Aorta (tissue), 5 donors: ENCODE data around the gene CCDC195. TPM values are rescaled to one million over a fixed set of nuclear protein-coding genes. Genes with fewer than 3 reads are reported as not detected.

Source experiments
- ATAC-seq: fragments of 200-7000 bp; cut with Tn5 transposase; one replicate; pipeline ENCODE4 v1.9.1; 2022; ENCODE audit warnings: moderate library complexity; ENCODE audit not compliant: low FRiP score
- DNase-seq, 2 donors: peaks; one replicate each; pipeline ENCODE4 v3.0.0-alpha.2; 2020
- H3K27ac ChIP-seq, 2 donors: one replicate each; pipeline ENCODE4 v1.5.1; 2013; ENCODE audit warnings: low read length in 2 of 2, mild to moderate bottlenecking in 2 of 2, moderate library complexity in 2 of 2, control low read depth in 1 of 2, inconsistent platforms in 1 of 2, low read depth in 1 of 2
- H3K27me3 ChIP-seq, 2 donors: one replicate each; pipeline ENCODE4 v1.6.1; 2013; ENCODE audit warnings: control low read depth in 1 of 2, low read length in 1 of 2, mild to moderate bottlenecking in 1 of 2, moderate library complexity in 1 of 2; ENCODE audit not compliant: insufficient read depth in 2 of 2, control insufficient read depth in 1 of 2
- H3K36me3 ChIP-seq, 2 donors: one replicate each; pipeline ENCODE4 v1.6.1; 2013; ENCODE audit warnings: control low read depth in 1 of 2, low read length in 1 of 2, mild to moderate bottlenecking in 1 of 2; ENCODE audit not compliant: insufficient read depth in 2 of 2, control insufficient read depth in 1 of 2
- H3K4me1 ChIP-seq, 2 donors: one replicate each; pipeline ENCODE4 v1.6.1; 2013; ENCODE audit warnings: low read length in 2 of 2, control low read depth in 1 of 2, mild to moderate bottlenecking in 1 of 2, moderate library complexity in 1 of 2; ENCODE audit not compliant: insufficient read depth in 2 of 2, control insufficient read depth in 1 of 2
- H3K4me3 ChIP-seq, 2 donors: one replicate each; pipeline ENCODE4 v1.5.1; 2013; ENCODE audit warnings: low read length in 2 of 2, control low read depth in 1 of 2, mild to moderate bottlenecking in 1 of 2
- H3K9me3 ChIP-seq: one replicate; pipeline ENCODE4 v1.6.1; 2013; ENCODE audit warnings: mild to moderate bottlenecking, low read length; ENCODE audit not compliant: control insufficient read depth
- WGBS, 2 donors: extraction: QIAGEN DNeasy Blood & Tissue Kit; methylation state at CpG; one replicate each; pipeline ENCODE4 v1.1.7; 2013; 5-methylcytosine and 5-hydroxymethylcytosine counted together
- intact Hi-C, 2 donors: fragments of 100-400 bp; cut with DNase I; formaldehyde crosslinking; loops; one replicate each; pipeline versions ENCODE4 v1.14.2 to v1.15.0; 2022
- polyA plus RNA-seq, 2 donors: library from polyadenylated mRNA; stranded (reverse); fragments of 200-250 nt; gene quantifications; one replicate each; pipeline ENCODE4 v1.2.3, GENCODE V29; 2013
- total RNA-seq, 2 donors: library from RNA; stranded (reverse); fragmentation: NEBNext Ultra II Directional; extraction: Animal tissue kit (Norgen Biotek cat#: 25700); gene quantifications; one replicate each; pipeline ENCODE4 v1.2.1, GENCODE V29; 2021
- donor health status: healthy with polysubstance abuse.
- donor health status: Bipolar disorder and iron deficiency.
- donor health status: DM: no; HTN: no; CAD: no.
- donor health status: DM: no; HTN: no; CAD: no.
- donor health status: DM: yes; HTN: yes; CAD: no.

CCDC195 gene
- total and polyA plus RNA-seq, 4 donors: not detected

GRCh38 chr2:224658780-224659405, 57.3 kb downstream of the CCDC195 start:
- ATAC-seq (no peak), DNase-seq (no peak)
- H3K9me3 ChIP-seq: peaks cover 5% of the 10 kb centered on the region
- no peak overlapping the region for H3K27ac ChIP-seq
- no peaks in the 10 kb centered on the region for H3K36me3 ChIP-seq
- H3K4me1 ChIP-seq: no peaks in the 10 kb centered on the region
- intact Hi-C loops: no loop called here
- no peaks in the 10 kb centered on the region for H3K27me3 ChIP-seq
- no peak overlapping the region for H3K4me3 ChIP-seq

DNA sequence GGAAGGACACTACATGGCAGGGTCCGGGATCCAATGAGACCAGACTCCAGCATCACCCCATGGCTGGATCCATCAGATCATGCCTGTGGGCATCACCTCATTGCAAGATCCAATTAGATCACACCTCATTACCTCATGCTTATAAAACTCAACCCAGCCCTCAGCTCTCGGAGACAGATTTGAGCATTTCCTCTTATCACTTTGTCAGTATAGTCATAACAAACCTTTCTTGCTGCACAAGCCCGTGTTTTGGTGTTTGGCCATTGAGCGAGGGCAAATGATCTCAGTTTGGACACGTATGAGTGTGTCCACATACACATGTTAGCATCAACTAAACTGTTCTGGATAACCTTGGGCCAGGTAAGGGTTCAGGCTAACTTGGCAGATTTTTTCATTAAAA, 58.8 kb downstream of the CCDC195 start:
- no peaks in the 10 kb centered on the region for H3K4me1 ChIP-seq
- no peak for DNase-seq
- intact Hi-C loops: no loop called here
- no peaks in the 10 kb centered on the region for H3K27me3 ChIP-seq
- 81 to 85% methylated on average over 5 of the region's 5 CpGs for WGBS, 2 donors
- H3K9me3 ChIP-seq: peaks cover 4% of the 10 kb centered on the region
- H3K4me3 ChIP-seq: no peak overlapping the region
- H3K36me3 ChIP-seq: no peaks in the 10 kb centered on the region
- H3K27ac ChIP-seq: no peak overlapping the region
- ATAC-seq: no peak

GRCh38 chr2:224655006-224655537, 61.1 kb downstream of the CCDC195 start:
- DNase-seq (no peak), ATAC-seq (no peak)
- Histone ChIP-seq H3K4me1 (no peaks in the 10 kb centered on the region), H3K9me3 (no peaks in the 10 kb centered on the region), H3K36me3 (no peaks in the 10 kb centered on the region), H3K4me3 (no peak overlapping the region), H3K27me3 (no peaks in the 10 kb centered on the region), H3K27ac (no peak overlapping the region)
- intact Hi-C loops: no loop called here
- 94 to 97% methylated on average over 25 to 26 of the region's 26 CpGs for WGBS, 2 donors

Other genes starting within 250 kb of the CCDC195 start
- gene CUL3, start 131.0 kb downstream of the CCDC195 start, total RNA-seq: 10 to 100 TPM; 65.1 to 72.4 TPM
- gene CUL3, start 131.0 kb downstream of the CCDC195 start, polyA plus RNA-seq: 10 to 100 TPM; 33.6 to 53.3 TPM